Spleen (tissue), 11 donors: Measurements from ENCODE around the gene SFT2D1. TPM values are rescaled to one million over a fixed set of nuclear protein-coding genes. Genes with fewer than 3 reads are reported as not detected.

Experiments used
- DNase-seq: peaks from one replicate; pipeline ENCODE4 v3.0.0-alpha.2; 2020
- H3K27ac ChIP-seq, 8 donors: fragments of 200-600 bp; sonication (generic) in 7 of 8; 1 replicate in 4 of 8; 2 replicates in 4 of 8; pipeline versions ENCODE4 v1.5.0 to v1.8.0; 2016 to 2021; ENCODE audit warnings: inconsistent platforms in 4 of 8, mild to moderate bottlenecking in 4 of 8, moderate library complexity in 1 of 8
- H3K27me3 ChIP-seq, 7 donors: fragments of 200-600 bp; sonication (generic) in 6 of 7; replicated peaks in 1 of 7; 1 replicate in 4 of 7; 2 replicates in 3 of 7; pipeline versions ENCODE4 v1.5.0 to v1.8.0; 2016 to 2021; ENCODE audit warnings: inconsistent platforms in 3 of 7, mild to moderate bottlenecking in 1 of 7
- H3K36me3 ChIP-seq, 6 donors: fragments of 200-600 bp; sonication (generic) in 5 of 6; 1 replicate in 4 of 6; 2 replicates in 2 of 6; pipeline versions ENCODE4 v1.5.0 to v1.8.0; 2016 to 2021; ENCODE audit warnings: inconsistent platforms in 2 of 6
- H3K4me1 ChIP-seq, 6 donors: fragments of 200-600 bp; sonication (generic) in 5 of 6; 1 replicate in 3 of 6; 2 replicates in 3 of 6; pipeline versions ENCODE4 v1.5.0 to v1.8.0; 2016 to 2021; ENCODE audit warnings: inconsistent platforms in 3 of 6
- H3K4me3 ChIP-seq, 8 donors: fragments of 200-600 bp; sonication (generic) in 7 of 8; 1 replicate in 4 of 8; 2 replicates in 4 of 8; pipeline versions ENCODE4 v1.5.0 to v1.8.0; 2016 to 2021; ENCODE audit warnings: inconsistent platforms in 4 of 8, mild to moderate bottlenecking in 4 of 8, moderate library complexity in 2 of 8
- H3K9me3 ChIP-seq, 8 donors: fragments of 200-600 bp; sonication (generic) in 7 of 8; 1 replicate in 4 of 8; 2 replicates in 4 of 8; pipeline versions ENCODE4 v1.5.0 to v1.8.0; 2016 to 2021; ENCODE audit warnings: inconsistent platforms in 4 of 8
- CTCF ChIP-seq, 11 experiments: fragments of 200-600 bp in 7 of 11; fragments of 450-650 bp in 4 of 11; sonication (generic) in 4 of 11; IDR thresholded peaks in 8 of 11; conservative IDR thresholded peaks in 3 of 11; 1 replicate in 7 of 11; 2 replicates in 4 of 11; pipeline versions ENCODE4 v1.4.0 to v1.8.0; 2016 to 2021; ENCODE audit warnings: antibody characterized with exemption in 11 of 11, inconsistent platforms in 4 of 11, mild to moderate bottlenecking in 1 of 11
- POLR2A ChIP-seq, 3 donors: fragments of 450-650 bp; IDR thresholded peaks; one replicate each; pipeline ENCODE4 v1.5.1; 2017; ENCODE audit warnings: antibody characterized with exemption in 3 of 3, mild to moderate bottlenecking in 1 of 3
- POLR2AphosphoS5 ChIP-seq, 3 donors: sonication (generic); formaldehyde crosslinking; IDR thresholded peaks; one replicate each; pipeline ENCODE4 v1.5.1; 2017; ENCODE audit warnings: antibody characterized with exemption in 3 of 3
- WGBS, 5 donors: extraction: QIAGEN DNeasy Blood & Tissue Kit in 3 of 5; methylation state at CpG; one replicate each; pipeline versions ENCODE4 v1.1.5 to v1.1.7; 2013 to 2018; 5-methylcytosine and 5-hydroxymethylcytosine counted together
- intact Hi-C: fragments of 100-400 bp; cut with DNase I; formaldehyde crosslinking; loops from one replicate; pipeline ENCODE4 v1.15.0; 2023; ENCODE audit warnings: low total_unique reads
- polyA plus RNA-seq, 3 donors: library from polyadenylated mRNA; stranded (reverse); fragments of 200-250 nt; gene quantifications; one replicate each; pipeline ENCODE4 v1.2.1, GENCODE V29; 2013
- total RNA-seq, 7 donors: library from RNA; depleted of rRNA in 3 of 7; stranded (reverse); fragments of >200 nt in 3 of 7; fragmentation: NEBNext Ultra II Directional in 4 of 7; extraction: Animal tissue kit (Norgen Biotek cat#: 25700) in 4 of 7; gene quantifications; one replicate each; pipeline versions ENCODE4 v1.1.0 to v1.2.1, GENCODE V29; 2016 to 2021
- donor health status: healthy with polysubstance abuse.
- donor health status: DM: no; HTN: no; CAD: no; lungs with moderate emphysema.
- donor health status: DM: no; HTN: no; CAD: no.
- donor health status: Bipolar disorder and iron deficiency.
- donor health status: healthy.
- donor health status: DM: no; HTN: no; CAD: no.
- donor health status: DM: yes; HTN: yes; CAD: no.

SFT2D1 gene
- total and polyA plus RNA-seq, 10 donors = 46.0 to 71.0 (median 55.5) TPM

- no peaks in the 10 kb centered on the region for H3K9me3 ChIP-seq
- no peak for DNase-seq
- intact Hi-C loops = no loop called here
- TF ChIP-seq POLR2A (IDR thresholded peaks at IDR 0.05) = no peak
- TF ChIP-seq POLR2AphosphoS5 (IDR thresholded peaks at IDR 0.05) = no peak
- no peak for TF ChIP-seq CTCF (IDR thresholded peaks at IDR 0.05 in 8 of 11, conservative IDR thresholded peaks at IDR 0.05 in 3 of 11)
- H3K36me3 ChIP-seq = peaks cover 0 to 48% (median 34%) of the 10 kb centered on the region in 6 donors
- H3K4me3 ChIP-seq = no peak overlapping the region
- WGBS, 5 donors = 88 to 95% (median 90%) methylated on average over 19 of the region's 19 CpGs
- H3K27ac ChIP-seq = no peak overlapping the region
- no peaks in the 10 kb centered on the region for H3K27me3 ChIP-seq
- no peaks in the 10 kb centered on the region for H3K4me1 ChIP-seq
Observed at GRCh38 chr6:166317261-166318212, 24.8 kb downstream of the SFT2D1 start.

DNA sequence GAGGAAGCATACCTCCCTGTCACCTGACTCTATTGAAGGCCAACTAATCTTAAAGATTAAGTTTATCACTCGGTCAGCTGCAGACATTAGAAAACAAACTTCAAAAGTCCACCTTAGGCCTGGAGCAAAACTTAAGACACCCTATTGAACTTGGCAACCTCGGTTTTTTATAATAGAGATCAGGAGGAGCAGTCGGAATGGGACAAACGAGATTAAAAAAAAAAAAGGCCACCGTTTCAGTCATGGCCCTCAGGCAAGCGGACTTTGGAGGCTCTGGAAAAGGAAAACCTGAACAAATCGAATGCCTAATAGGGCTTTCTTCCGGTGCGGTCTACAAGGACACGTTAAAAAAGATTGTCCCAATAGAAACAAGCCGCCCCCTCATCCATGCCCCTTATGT is 26.9 kb downstream of the SFT2D1 start:
- H3K9me3 ChIP-seq = no peaks in the 10 kb centered on the region
- no peaks in the 10 kb centered on the region for H3K4me1 ChIP-seq
- peaks cover 0 to 3% (median 0%) of the 10 kb centered on the region in 7 donors for H3K27me3 ChIP-seq
- WGBS, 5 donors = 83 to 91% (median 89%) methylated on average over 11 of the region's 11 CpGs
- TF ChIP-seq POLR2AphosphoS5 (IDR thresholded peaks at IDR 0.05) (no peak), CTCF (IDR thresholded peaks at IDR 0.05 in 8 of 11, conservative IDR thresholded peaks at IDR 0.05 in 3 of 11) (no peak), POLR2A (IDR thresholded peaks at IDR 0.05) (no peak)
- DNase-seq = no peak
- intact Hi-C loops = no loop called here
- H3K36me3 ChIP-seq = peaks cover 0 to 27% (median 14%) of the 10 kb centered on the region in 6 donors
- H3K27ac ChIP-seq = no peak overlapping the region
- no peak overlapping the region for H3K4me3 ChIP-seq

DNA sequence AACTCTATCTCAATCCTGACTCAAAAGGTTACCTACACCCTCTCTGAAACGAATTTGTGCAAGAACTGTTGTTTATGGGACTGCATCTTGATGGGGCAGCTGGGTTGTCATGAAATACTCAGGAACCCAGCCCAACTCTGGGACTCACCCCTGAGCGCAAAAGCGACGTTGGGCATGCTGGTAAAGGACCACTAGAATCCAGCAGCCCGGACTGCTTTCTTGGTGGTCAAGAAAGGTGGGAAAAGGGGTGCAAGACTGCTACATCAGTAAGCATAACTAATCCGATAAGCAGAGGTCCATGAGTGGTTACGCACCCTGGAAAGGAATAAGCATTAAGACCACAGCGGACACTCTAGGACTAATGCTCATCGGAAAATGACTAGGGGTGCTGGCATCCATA is 27.9 kb downstream of the SFT2D1 start:
- H3K27me3 ChIP-seq = peaks cover 0 to 13% (median under 1%) of the 10 kb centered on the region in 7 donors
- WGBS, 5 donors = 79 to 93% (median 83%) methylated on average over 9 of the region's 9 CpGs
- H3K4me1 ChIP-seq = no peaks in the 10 kb centered on the region
- no peak overlapping the region for H3K4me3 ChIP-seq
- H3K27ac ChIP-seq = no peak overlapping the region
- H3K9me3 ChIP-seq = no peaks in the 10 kb centered on the region
- TF ChIP-seq POLR2A (IDR thresholded peaks at IDR 0.05) = no peak
- TF ChIP-seq CTCF (IDR thresholded peaks at IDR 0.05 in 8 of 11, conservative IDR thresholded peaks at IDR 0.05 in 3 of 11) = no peak
- no peak for TF ChIP-seq POLR2AphosphoS5 (IDR thresholded peaks at IDR 0.05)
- intact Hi-C loops = no loop called here
- peaks cover 0 to 17% (median 8%) of the 10 kb centered on the region in 6 donors for H3K36me3 ChIP-seq
- no peak for DNase-seq
